Liver (tissue), 9 donors: Measurements from ENCODE around the gene PPP1R1B. TPM values are rescaled to one million over a fixed set of nuclear protein-coding genes. Genes with fewer than 3 reads are reported as not detected.

ENCODE experiments used
- DNase-seq: peaks from one replicate; pipeline ENCODE4 v3.0.0-alpha.2; 2017; ENCODE audit warnings: low spot score
- H3K27ac ChIP-seq, 2 donors: one replicate each; pipeline ENCODE4 v1.7.0; 2013; ENCODE audit warnings: inconsistent platforms in 2 of 2, low read length in 2 of 2, control low read depth in 1 of 2, low read depth in 1 of 2, mild to moderate bottlenecking in 1 of 2
- H3K27me3 ChIP-seq, 4 donors: one replicate each; pipeline versions ENCODE4 v1.6.1 to v1.7.0; 2013; ENCODE audit warnings: low read length in 3 of 4, inconsistent platforms in 1 of 4, mild to moderate bottlenecking in 1 of 4, moderate library complexity in 1 of 4; ENCODE audit not compliant: control insufficient read depth in 4 of 4, insufficient read depth in 4 of 4
- H3K36me3 ChIP-seq, 4 donors: one replicate each; pipeline versions ENCODE4 v1.6.1 to v1.7.0; 2013; ENCODE audit warnings: low read length in 3 of 4, mild to moderate bottlenecking in 3 of 4, low read depth in 1 of 4, moderate library complexity in 1 of 4; ENCODE audit not compliant: control insufficient read depth in 4 of 4, insufficient read depth in 3 of 4
- H3K4me1 ChIP-seq, 4 donors: one replicate each; pipeline versions ENCODE4 v1.6.1 to v1.7.0; 2013; ENCODE audit warnings: low read length in 3 of 4, mild to moderate bottlenecking in 3 of 4, moderate library complexity in 1 of 4; ENCODE audit not compliant: control insufficient read depth in 4 of 4, insufficient read depth in 4 of 4
- H3K4me3 ChIP-seq, 3 donors: one replicate each; pipeline versions ENCODE4 v1.6.1 to v1.7.0; 2013; ENCODE audit warnings: low read length in 3 of 3, control low read depth in 1 of 3, low read depth in 1 of 3, mild to moderate bottlenecking in 1 of 3
- H3K9ac ChIP-seq, 2 donors: one replicate each; pipeline ENCODE4 v1.7.0; 2013; ENCODE audit warnings: low read length in 2 of 2, mild to moderate bottlenecking in 2 of 2, moderate library complexity in 2 of 2, control low read depth in 1 of 2, low read depth in 1 of 2
- H3K9me3 ChIP-seq, 4 donors: one replicate each; pipeline versions ENCODE4 v1.6.1 to v1.7.0; 2013; ENCODE audit warnings: low read length in 3 of 4; ENCODE audit not compliant: control insufficient read depth in 4 of 4
- EGR1 ChIP-seq, 2 donors: IDR thresholded peaks; 2 replicates each; pipeline ENCODE4 v1.6.1; 2016 to 2018; ENCODE audit warnings: antibody characterized with exemption in 2 of 2, low read depth in 2 of 2
- FOXA1 ChIP-seq: IDR thresholded peaks from 2 replicates; pipeline ENCODE4 v1.6.1; 2016; ENCODE audit warnings: antibody characterized with exemption
- FOXA2 ChIP-seq: IDR thresholded peaks from 2 replicates; pipeline ENCODE4 v1.6.1; 2016; ENCODE audit warnings: antibody characterized with exemption
- GABPA ChIP-seq, 2 donors: IDR thresholded peaks in 1 of 2; conservative IDR thresholded peaks in 1 of 2; 2 replicates each; pipeline ENCODE4 v1.6.1; 2016; ENCODE audit warnings: antibody characterized with exemption in 2 of 2, mild to moderate bottlenecking in 1 of 2, moderate library complexity in 1 of 2
- HNF4A ChIP-seq, 2 donors: conservative IDR thresholded peaks; 2 replicates each; pipeline ENCODE4 v1.6.1; 2016; ENCODE audit warnings: antibody characterized with exemption in 2 of 2, mild to moderate bottlenecking in 2 of 2
- HNF4G ChIP-seq: IDR thresholded peaks from 2 replicates; pipeline ENCODE4 v1.6.1; 2016; ENCODE audit warnings: antibody characterized with exemption
- JUND ChIP-seq, 2 donors: IDR thresholded peaks; 2 replicates each; pipeline ENCODE4 v1.6.1; 2016; ENCODE audit warnings: antibody characterized with exemption in 2 of 2
- NR2F2 ChIP-seq: IDR thresholded peaks from 2 replicates; pipeline ENCODE4 v1.6.1; 2016; ENCODE audit warnings: antibody characterized with exemption
- RAD21 ChIP-seq, 2 donors: IDR thresholded peaks; 2 replicates each; pipeline ENCODE4 v1.6.1; 2016; ENCODE audit warnings: antibody characterized with exemption in 2 of 2, mild to moderate bottlenecking in 2 of 2
- RXRA ChIP-seq, 2 donors: IDR thresholded peaks; 2 replicates each; pipeline ENCODE4 v1.6.1; 2017 to 2018; ENCODE audit warnings: antibody characterized with exemption in 2 of 2, mild to moderate bottlenecking in 1 of 2
- SP1 ChIP-seq: IDR thresholded peaks from 2 replicates; pipeline ENCODE4 v1.6.1; 2018; ENCODE audit warnings: antibody characterized with exemption, mild to moderate bottlenecking
- TAF1 ChIP-seq: conservative IDR thresholded peaks from 2 replicates; pipeline ENCODE4 v1.6.1; 2016; ENCODE audit warnings: antibody characterized with exemption, mild to moderate bottlenecking
- YY1 ChIP-seq: IDR thresholded peaks from 2 replicates; pipeline ENCODE4 v1.6.1; 2016; ENCODE audit warnings: antibody characterized with exemption, mild to moderate bottlenecking
- WGBS: extraction: QIAGEN DNeasy Blood & Tissue Kit; methylation state at CpG from one replicate; pipeline ENCODE4 v1.1.7; 2013; 5-methylcytosine and 5-hydroxymethylcytosine counted together
- polyA plus RNA-seq, 2 donors: library from polyadenylated mRNA; stranded (reverse) in 1 of 2; unstranded in 1 of 2; fragments of 200-250 nt in 1 of 2; fragments of >200 nt in 1 of 2; fragmentation: Nextera tagmentation in 1 of 2; extraction: Ambion mirVana in 1 of 2; gene quantifications; one replicate each; pipeline versions ENCODE4 v1.2.1 to v1.2.3, GENCODE V29; 2013 to 2015
- total RNA-seq, 2 donors: library from RNA; depleted of rRNA; stranded (reverse); fragments of >200 nt; gene quantifications; one replicate each; pipeline ENCODE4 v1.2.3, GENCODE V29; 2014
- TF ChIP-seq, protein P1 (sequence below): IDR thresholded peaks from 2 replicates; pipeline ENCODE4 v1.6.1; 2016; ENCODE audit warnings: antibody characterized with exemption, mild to moderate bottlenecking
- TF ChIP-seq, protein P2 (sequence below): IDR thresholded peaks from 2 replicates; pipeline ENCODE4 v1.6.1; 2016; ENCODE audit warnings: antibody characterized with exemption
- TF ChIP-seq, protein P3 (sequence below): IDR thresholded peaks from 2 replicates; pipeline ENCODE4 v1.6.1; 2016; ENCODE audit warnings: antibody characterized with exemption
- TF ChIP-seq, protein P4 (sequence below): IDR thresholded peaks from 2 replicates; pipeline ENCODE4 v1.6.1; 2016; ENCODE audit warnings: antibody characterized with exemption
- TF ChIP-seq, protein P5 (sequence below): fragments of 150-350 bp; IDR thresholded peaks from 2 replicates; pipeline ENCODE4 v1.5.1; 2017; ENCODE audit warnings: improper control_type of control experiment, low read depth, low read length; ENCODE audit not compliant: missing input control
- donor health status: healthy.
- donor health status: healthy.
- donor health status: healthy.
- donor health status: healthy.
- donor health status: healthy.

PPP1R1B gene
- total and polyA plus RNA-seq, 4 donors, result 0.14 TPM; not detected in 3

DNA sequence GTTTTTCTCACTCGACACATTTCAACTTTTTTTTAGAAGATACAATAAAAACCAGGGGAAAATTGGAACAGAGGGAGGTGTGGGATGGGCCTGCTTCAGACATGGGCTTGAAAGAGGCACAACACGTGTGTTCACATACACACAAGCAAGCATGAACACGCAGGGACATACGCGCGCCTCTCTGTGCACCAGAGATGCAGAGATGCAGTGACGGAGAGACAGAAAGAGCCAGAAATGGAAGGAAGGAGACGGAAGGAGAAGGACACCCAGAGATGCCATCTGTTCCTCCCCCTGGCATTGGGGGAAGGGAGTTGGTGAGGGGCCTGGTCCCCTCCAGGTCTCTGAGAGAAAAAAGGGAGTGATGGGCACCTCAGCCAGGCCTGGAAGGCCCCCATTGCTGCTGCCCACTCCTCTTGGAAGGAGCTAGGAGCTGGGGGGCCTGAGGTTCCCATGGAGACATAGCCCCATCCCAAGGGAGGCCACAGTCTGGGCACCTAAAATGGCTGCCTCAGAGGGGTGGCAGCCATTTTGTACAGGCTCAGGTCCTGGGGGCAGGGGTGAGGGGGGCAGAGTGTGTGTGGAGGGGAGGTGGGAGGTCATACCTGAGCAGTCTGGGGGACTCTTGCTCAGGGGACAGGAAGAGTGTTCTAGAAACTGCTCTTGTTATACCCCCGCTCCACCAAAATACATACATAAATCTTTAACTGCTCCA is 15.2 kb upstream of the PPP1R1B start:
- H3K27me3 ChIP-seq, result peaks cover 0 to 2% (median 0%) of the 10 kb centered on the region in 4 donors
- TF ChIP-seq, protein P1, sequence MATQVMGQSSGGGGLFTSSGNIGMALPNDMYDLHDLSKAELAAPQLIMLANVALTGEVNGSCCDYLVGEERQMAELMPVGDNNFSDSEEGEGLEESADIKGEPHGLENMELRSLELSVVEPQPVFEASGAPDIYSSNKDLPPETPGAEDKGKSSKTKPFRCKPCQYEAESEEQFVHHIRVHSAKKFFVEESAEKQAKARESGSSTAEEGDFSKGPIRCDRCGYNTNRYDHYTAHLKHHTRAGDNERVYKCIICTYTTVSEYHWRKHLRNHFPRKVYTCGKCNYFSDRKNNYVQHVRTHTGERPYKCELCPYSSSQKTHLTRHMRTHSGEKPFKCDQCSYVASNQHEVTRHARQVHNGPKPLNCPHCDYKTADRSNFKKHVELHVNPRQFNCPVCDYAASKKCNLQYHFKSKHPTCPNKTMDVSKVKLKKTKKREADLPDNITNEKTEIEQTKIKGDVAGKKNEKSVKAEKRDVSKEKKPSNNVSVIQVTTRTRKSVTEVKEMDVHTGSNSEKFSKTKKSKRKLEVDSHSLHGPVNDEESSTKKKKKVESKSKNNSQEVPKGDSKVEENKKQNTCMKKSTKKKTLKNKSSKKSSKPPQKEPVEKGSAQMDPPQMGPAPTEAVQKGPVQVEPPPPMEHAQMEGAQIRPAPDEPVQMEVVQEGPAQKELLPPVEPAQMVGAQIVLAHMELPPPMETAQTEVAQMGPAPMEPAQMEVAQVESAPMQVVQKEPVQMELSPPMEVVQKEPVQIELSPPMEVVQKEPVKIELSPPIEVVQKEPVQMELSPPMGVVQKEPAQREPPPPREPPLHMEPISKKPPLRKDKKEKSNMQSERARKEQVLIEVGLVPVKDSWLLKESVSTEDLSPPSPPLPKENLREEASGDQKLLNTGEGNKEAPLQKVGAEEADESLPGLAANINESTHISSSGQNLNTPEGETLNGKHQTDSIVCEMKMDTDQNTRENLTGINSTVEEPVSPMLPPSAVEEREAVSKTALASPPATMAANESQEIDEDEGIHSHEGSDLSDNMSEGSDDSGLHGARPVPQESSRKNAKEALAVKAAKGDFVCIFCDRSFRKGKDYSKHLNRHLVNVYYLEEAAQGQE, result no peak
- TF ChIP-seq FOXA1, result no peak
- TF ChIP-seq TAF1, result no peak
- TF ChIP-seq, protein P2, sequence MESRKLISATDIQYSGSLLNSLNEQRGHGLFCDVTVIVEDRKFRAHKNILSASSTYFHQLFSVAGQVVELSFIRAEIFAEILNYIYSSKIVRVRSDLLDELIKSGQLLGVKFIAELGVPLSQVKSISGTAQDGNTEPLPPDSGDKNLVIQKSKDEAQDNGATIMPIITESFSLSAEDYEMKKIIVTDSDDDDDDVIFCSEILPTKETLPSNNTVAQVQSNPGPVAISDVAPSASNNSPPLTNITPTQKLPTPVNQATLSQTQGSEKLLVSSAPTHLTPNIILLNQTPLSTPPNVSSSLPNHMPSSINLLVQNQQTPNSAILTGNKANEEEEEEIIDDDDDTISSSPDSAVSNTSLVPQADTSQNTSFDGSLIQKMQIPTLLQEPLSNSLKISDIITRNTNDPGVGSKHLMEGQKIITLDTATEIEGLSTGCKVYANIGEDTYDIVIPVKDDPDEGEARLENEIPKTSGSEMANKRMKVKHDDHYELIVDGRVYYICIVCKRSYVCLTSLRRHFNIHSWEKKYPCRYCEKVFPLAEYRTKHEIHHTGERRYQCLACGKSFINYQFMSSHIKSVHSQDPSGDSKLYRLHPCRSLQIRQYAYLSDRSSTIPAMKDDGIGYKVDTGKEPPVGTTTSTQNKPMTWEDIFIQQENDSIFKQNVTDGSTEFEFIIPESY, result no peak
- TF ChIP-seq HNF4A (conservative IDR thresholded peaks at IDR 0.05), result no peak
- TF ChIP-seq EGR1 (IDR thresholded peaks at IDR 0.05; ENCODE audit: low read depth in 2 of 2), result no peak
- no peak for TF ChIP-seq GABPA (IDR thresholded peaks at IDR 0.05 in 1 of 2, conservative IDR thresholded peaks at IDR 0.05 in 1 of 2)
- no peak for TF ChIP-seq RAD21 (IDR thresholded peaks at IDR 0.05)
- TF ChIP-seq, protein P3, sequence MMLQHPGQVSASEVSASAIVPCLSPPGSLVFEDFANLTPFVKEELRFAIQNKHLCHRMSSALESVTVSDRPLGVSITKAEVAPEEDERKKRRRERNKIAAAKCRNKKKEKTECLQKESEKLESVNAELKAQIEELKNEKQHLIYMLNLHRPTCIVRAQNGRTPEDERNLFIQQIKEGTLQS, result no peak
- TF ChIP-seq NR2F2, result no peak
- TF ChIP-seq YY1, result no peak
- TF ChIP-seq, protein P4, sequence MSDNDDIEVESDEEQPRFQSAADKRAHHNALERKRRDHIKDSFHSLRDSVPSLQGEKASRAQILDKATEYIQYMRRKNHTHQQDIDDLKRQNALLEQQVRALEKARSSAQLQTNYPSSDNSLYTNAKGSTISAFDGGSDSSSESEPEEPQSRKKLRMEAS, result no peak
- no peak for TF ChIP-seq JUND (IDR thresholded peaks at IDR 0.05)
- TF ChIP-seq, protein P5, sequence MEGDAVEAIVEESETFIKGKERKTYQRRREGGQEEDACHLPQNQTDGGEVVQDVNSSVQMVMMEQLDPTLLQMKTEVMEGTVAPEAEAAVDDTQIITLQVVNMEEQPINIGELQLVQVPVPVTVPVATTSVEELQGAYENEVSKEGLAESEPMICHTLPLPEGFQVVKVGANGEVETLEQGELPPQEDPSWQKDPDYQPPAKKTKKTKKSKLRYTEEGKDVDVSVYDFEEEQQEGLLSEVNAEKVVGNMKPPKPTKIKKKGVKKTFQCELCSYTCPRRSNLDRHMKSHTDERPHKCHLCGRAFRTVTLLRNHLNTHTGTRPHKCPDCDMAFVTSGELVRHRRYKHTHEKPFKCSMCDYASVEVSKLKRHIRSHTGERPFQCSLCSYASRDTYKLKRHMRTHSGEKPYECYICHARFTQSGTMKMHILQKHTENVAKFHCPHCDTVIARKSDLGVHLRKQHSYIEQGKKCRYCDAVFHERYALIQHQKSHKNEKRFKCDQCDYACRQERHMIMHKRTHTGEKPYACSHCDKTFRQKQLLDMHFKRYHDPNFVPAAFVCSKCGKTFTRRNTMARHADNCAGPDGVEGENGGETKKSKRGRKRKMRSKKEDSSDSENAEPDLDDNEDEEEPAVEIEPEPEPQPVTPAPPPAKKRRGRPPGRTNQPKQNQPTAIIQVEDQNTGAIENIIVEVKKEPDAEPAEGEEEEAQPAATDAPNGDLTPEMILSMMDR, result no peak
- no peak for TF ChIP-seq FOXA2
- no peak for TF ChIP-seq SP1
- TF ChIP-seq HNF4G, result no peak
- TF ChIP-seq RXRA (IDR thresholded peaks at IDR 0.05), result no peak
- no peaks in the 10 kb centered on the region for H3K36me3 ChIP-seq
- 93% methylated on average over 9 of the region's 9 CpGs for WGBS
- no peak for DNase-seq
- no peaks in the 10 kb centered on the region for H3K9me3 ChIP-seq
- H3K27ac ChIP-seq, result no peak overlapping the region
- peaks cover 0 to 4% (median 3%) of the 10 kb centered on the region in 4 donors for H3K4me1 ChIP-seq
- no peak overlapping the region for H3K9ac ChIP-seq
- no peak overlapping the region for H3K4me3 ChIP-seq
